RWPE2 (cell line): ENCODE results near the gene ITFG1.

Experiments
- ATAC-seq: fragments of 200-7000 bp; cut with Tn5 transposase; 3 replicates; pipeline ENCODE4 v1.9.1; 2021; ENCODE audit warnings: low read depth
- DNase-seq: peaks from one replicate; pipeline ENCODE4 v3.0.0-alpha.2; 2020; ENCODE audit warnings: low spot score
- H3K27ac ChIP-seq: fragments of 450-650 bp; 2 replicates; pipeline ENCODE4 v1.5.1; 2017; ENCODE audit warnings: mild to moderate bottlenecking; ENCODE audit not compliant: poor library complexity, severe bottlenecking
- H3K27me3 ChIP-seq: fragments of 250-450 bp; sonication (Bioruptor Pico); 2 replicates; pipeline ENCODE4 v1.5.1; 2021; ENCODE audit warnings: mild to moderate bottlenecking, moderate library complexity; ENCODE audit not compliant: insufficient read depth, poor library complexity, severe bottlenecking
- H3K36me3 ChIP-seq: fragments of 250-450 bp; sonication (Bioruptor Pico); 2 replicates; pipeline ENCODE4 v1.5.1; 2020; ENCODE audit warnings: low read depth, mild to moderate bottlenecking, moderate library complexity
- H3K4me1 ChIP-seq: fragments of 250-450 bp; sonication (Bioruptor Pico); 2 replicates; pipeline ENCODE4 v1.5.1; 2021; ENCODE audit warnings: mild to moderate bottlenecking, moderate library complexity; ENCODE audit not compliant: insufficient read depth, poor library complexity, severe bottlenecking
- H3K4me3 ChIP-seq: fragments of 250-450 bp; sonication (Bioruptor Pico); 2 replicates; pipeline ENCODE4 v1.5.1; 2021; ENCODE audit warnings: mild to moderate bottlenecking, moderate library complexity; ENCODE audit not compliant: severe bottlenecking
- H3K9me3 ChIP-seq: fragments of 250-450 bp; sonication (Bioruptor Pico); 2 replicates; pipeline ENCODE4 v1.5.1; 2021; ENCODE audit warnings: mild to moderate bottlenecking, moderate library complexity; ENCODE audit not compliant: severe bottlenecking
- CTCF ChIP-seq: fragments of 450-650 bp; IDR thresholded peaks from one replicate; pipeline ENCODE4 v1.5.1; 2017; ENCODE audit warnings: mild to moderate bottlenecking, moderate library complexity; ENCODE audit not compliant: poor library complexity, severe bottlenecking

The ITFG1 gene

GRCh38 chr16:47499700-47500264, 38.9 kb upstream of the ITFG1 start:
- H3K4me1 ChIP-seq: peaks cover 10% of the 10 kb centered on the region
- ATAC-seq: no peak
- no peaks in the 10 kb centered on the region for H3K27me3 ChIP-seq
- no peak overlapping the region for H3K27ac ChIP-seq
- H3K36me3 ChIP-seq: peaks cover 68% of the 10 kb centered on the region
- no peaks in the 10 kb centered on the region for H3K9me3 ChIP-seq
- no peak for TF ChIP-seq CTCF
- no peak overlapping the region for H3K4me3 ChIP-seq
- no peak for DNase-seq

GRCh38 chr16:47499080-47499699, 38.3 kb upstream of the ITFG1 start:
- DNase-seq (no peak), ATAC-seq (no peak)
- H3K27ac ChIP-seq: no peak overlapping the region
- no peak for TF ChIP-seq CTCF
- H3K36me3 ChIP-seq: peaks cover 63% of the 10 kb centered on the region
- H3K4me3 ChIP-seq: no peak overlapping the region
- H3K9me3 ChIP-seq: no peaks in the 10 kb centered on the region
- peaks cover 5% of the 10 kb centered on the region for H3K4me1 ChIP-seq
- H3K27me3 ChIP-seq: no peaks in the 10 kb centered on the region

- no peak for TF ChIP-seq CTCF
- Histone ChIP-seq H3K27ac (no peak overlapping the region), H3K36me3 (peaks cover 21% of the 10 kb centered on the region), H3K4me3 (no peak overlapping the region), H3K4me1 (no peaks in the 10 kb centered on the region), H3K9me3 (peaks cover 23% of the 10 kb centered on the region), H3K27me3 (no peaks in the 10 kb centered on the region)
- DNase-seq (no peak), ATAC-seq (no peak)
Observed at GRCh38 chr16:47493381-47494337, 32.8 kb upstream of the ITFG1 start.

- no peak for ATAC-seq
- TF ChIP-seq CTCF: no peak
- no peak overlapping the region for H3K4me3 ChIP-seq
- H3K27me3 ChIP-seq: no peaks in the 10 kb centered on the region
- H3K4me1 ChIP-seq: no peaks in the 10 kb centered on the region
- no peak for DNase-seq
- peaks cover 23% of the 10 kb centered on the region for H3K9me3 ChIP-seq
- no peak overlapping the region for H3K27ac ChIP-seq
- peaks cover 12% of the 10 kb centered on the region for H3K36me3 ChIP-seq
Observed at GRCh38 chr16:47492428-47493377, 31.8 kb upstream of the ITFG1 start.
